HCEC 1CT (cell line): Measurements from ENCODE around the gene CNNM1.

Source experiments
- DNase-seq: peaks from one replicate; pipeline ENCODE4 v3.0.0-alpha.2; 2017

Gene CNNM1

DNA sequence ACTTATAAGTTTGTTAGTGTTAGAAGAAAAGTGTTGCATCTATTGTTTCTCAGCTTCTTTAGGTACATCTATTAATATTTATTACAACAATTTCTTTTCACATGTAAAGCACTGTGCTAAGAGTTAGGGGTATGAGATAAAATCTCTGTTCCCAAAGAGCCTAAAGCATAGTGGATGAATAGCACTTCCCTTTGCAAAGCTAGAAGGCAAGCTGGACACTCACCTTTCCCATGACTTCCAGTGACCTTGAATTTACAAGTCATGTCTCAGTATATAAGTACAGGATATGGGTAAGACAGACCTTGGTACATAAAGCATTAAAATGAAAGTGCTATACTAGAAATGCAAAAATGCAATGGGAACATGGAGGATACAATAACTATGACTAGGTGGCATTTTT, 8.7 kb downstream of the CNNM1 start:
- DNase-seq: no peak

DNA sequence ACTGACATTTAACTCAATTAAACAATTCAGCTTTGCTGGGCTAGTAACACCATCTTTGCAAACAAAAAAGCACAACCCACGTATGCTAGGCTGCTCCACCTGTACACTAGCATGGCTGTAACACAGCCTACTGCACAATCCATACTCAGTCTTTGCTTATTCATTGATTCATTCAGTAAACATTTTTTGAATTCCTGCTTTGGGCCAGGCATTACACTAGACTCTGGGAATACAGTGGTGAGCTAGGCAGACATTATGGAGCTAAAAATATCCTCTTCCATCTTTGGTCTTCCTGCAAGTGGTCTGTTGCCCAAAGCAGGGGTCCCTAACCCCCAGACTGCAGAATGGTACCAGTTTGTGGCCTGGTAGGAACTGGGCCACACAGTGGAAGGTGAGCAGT, 9.9 kb downstream of the CNNM1 start:
- peak; percentile 71 for DNase-seq

DNA sequence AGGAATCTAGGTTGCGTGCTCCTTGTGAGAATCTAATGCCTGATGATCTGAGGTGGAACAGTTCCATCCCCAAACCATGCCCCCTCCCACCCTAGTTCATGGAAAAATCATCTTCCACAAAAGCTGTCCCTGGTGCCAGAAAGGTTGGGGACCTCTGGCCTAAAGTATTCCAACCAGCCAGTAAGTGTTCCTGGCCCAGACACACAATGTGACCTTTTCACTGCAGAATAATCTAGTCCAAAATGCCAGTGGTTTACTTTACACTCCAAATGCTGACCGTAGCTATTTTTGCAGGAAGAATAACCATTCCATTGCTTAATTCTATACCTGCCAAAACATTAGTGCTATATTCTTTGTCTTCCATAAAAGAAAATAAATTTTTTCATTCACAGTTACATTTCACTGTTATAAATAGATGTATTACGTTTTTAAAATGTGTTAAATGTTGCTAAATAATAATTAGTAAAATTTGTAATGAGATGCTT, 10.4 kb downstream of the CNNM1 start:
- no peak for DNase-seq

DNA sequence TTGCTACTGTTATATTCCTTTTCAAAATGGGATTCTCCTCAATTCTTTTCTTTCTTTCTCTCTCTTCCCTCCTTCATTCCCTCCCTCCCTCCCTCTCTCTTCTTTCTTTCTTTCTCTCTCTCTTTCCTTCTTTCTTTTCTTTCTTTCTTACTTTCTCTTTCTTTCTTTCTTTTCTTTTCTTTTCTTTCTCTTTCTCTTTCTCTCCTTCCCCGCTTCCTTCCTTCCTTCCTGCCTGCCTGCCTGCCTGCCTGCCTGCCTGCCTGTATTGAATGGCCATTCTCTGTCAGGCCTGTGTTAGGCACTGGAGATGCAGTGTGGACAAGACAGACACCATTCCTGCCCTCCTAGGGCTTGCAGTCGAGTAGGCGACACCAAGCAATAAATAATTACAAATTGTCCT, 11.5 kb downstream of the CNNM1 start:
- no peak for DNase-seq

DNA sequence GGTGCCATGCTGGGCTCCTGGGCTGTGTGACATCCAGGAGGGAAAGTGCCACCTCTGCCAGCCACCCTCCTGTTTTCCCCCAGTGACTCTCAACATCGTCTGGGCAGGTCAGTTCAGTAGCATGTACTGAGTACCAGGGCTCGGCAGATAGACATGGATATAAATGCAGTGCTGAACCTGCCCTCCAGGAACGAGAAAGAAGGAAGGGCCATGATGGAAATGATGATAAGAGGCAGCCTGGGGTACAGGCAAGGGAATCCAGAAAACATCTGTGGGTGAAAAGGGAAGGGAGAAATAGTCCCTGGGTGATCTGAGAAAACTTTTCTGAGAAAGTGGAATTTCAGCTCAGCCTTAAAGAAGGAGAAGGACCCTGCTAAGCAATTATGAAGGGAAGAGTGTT, 12.1 kb downstream of the CNNM1 start:
- DNase-seq: no peak

DNA sequence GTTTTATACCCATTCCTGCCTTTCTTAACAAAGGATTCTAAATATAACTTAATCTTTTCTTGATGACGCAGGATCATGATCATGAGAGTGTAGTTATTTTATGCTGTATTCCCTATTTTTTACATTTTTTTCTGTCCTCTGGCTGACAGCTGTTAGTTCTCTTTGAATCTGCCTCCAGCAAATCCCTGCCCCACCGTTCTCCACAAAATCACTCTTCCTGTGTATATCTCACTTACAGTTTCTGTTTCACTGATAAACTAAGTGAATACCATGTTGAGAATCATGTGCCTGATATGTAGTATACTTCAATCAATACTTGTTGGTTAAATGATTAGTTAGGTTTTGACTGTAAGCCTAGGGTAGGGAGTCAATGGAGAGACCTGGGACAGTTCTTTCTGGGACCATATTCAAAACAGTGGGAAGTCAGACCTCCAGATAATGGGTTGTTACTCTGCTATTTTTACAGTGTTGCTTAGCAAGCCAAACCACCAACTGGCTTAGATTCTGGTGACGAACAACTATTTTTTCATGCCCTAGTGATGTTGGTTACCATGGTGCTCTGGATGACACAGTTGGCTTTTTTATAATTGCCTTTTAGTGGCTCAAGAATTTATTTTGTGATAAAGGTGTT, 12.8 kb downstream of the CNNM1 start:
- DNase-seq: peak; percentile 50

DNA sequence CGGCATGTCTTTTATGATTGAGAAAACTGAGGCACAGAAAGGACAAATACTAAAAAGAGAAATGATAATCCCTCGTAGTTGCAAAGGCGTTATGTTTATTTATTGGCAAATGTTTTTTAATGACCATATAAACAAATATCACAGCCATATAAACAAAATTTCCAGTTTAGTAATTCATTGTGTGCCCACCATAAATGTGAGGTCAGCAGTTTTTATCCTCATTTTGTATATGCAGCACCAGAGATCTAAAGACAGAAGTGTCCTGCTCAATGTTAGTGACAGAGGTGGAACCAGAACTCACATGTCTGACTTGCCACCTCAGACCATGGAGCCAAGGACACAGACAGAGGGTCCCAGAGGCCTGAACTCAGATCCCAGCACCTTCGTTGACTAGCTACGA, 14.1 kb downstream of the CNNM1 start:
- DNase-seq: no peak

DNA sequence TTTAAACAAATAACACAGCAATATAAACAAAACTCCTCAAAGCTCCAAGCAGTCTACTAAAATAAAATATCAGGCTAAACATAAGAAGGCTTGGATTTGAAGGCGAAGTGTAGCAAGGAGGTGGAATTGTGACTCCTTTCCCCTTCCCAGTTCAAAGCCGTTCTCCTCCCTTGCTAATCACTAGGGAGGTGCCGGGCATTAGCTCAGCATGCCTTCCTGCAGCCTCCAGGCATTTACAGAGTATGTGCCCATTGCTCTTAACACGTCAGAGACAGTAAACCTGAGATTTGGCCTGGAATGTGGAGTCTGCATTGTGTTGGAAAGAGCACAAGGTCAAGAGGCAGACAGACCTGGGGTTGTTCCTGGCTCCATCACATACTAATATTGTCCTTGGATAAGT, 15.6 kb downstream of the CNNM1 start:
- no peak for DNase-seq

DNA sequence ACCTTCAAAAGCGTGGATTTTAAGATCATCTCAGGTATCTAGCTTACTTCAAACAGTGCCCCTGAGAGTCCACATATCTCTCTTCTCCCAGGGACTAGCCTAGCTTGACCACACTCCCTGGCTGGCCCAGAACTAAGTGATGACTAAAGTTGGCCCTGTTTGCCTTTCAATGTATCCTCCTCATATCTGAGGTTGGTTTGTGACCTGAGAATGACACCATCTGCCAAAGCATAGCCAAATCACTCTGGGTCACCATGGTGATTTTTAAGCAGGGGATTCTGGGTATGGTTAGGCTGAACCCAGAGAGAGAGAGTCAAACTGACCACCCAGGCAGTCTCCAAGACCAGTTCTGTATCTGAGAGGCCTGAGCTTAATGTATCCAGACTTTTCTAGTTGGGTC, 16.2 kb downstream of the CNNM1 start:
- peak; percentile 88 for DNase-seq

DNA sequence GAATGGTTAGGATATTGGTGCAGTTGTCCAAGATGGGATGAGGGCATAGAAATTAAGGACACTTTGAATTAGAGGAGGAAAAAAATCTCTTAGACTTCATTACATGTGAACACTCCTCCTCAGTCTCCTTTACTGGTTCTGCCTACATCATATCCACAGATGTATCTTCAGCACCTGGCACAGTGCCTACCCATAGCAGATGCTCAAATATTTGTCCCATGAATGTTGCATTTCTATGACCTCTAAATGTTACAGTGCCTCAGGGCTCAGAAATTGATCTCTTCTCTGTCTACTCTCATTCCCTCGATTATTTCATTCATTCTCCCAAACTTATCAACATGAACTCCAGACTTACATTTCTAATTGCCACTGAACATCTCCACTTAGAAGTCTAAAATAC, 17.1 kb downstream of the CNNM1 start:
- DNase-seq: peak; percentile 89

DNA sequence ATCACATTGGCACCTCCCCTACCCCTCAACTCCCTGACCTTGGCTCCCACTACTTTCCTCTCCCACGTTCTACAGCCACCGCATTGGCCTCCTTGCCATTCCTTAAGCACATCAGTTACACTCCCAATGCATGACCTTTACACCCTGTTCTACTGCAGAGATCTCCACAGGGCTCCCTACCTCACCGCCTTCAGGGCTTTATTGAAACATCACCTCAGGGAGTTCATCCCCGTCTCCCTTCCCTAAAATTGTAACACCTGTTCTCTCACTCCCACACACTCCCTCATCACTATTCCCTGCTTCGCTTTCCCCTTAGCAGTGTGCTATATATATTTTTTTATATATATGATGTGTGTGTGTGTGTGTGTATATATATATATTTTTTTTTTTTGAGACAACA, 18.5 kb downstream of the CNNM1 start:
- no peak for DNase-seq

DNA sequence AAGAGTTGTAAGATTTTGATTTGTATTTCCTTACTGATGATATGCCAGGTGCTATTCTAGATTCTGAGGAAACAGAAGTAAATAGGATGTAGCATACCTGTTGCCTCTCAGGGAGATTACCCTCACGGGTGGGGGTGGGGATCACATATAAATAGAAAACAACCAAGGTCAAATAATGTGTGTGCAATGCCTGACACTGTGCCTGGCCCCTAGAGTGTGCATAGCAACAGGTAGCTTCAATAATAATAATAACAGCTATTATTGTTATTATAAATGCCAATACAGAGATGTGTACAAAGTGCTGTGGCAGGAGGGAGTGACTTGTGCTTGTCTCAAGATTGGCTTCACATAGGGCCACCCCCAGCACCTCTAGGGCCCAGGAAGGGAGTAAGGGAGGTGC, 24.0 kb downstream of the CNNM1 start:
- DNase-seq: no peak

DNA sequence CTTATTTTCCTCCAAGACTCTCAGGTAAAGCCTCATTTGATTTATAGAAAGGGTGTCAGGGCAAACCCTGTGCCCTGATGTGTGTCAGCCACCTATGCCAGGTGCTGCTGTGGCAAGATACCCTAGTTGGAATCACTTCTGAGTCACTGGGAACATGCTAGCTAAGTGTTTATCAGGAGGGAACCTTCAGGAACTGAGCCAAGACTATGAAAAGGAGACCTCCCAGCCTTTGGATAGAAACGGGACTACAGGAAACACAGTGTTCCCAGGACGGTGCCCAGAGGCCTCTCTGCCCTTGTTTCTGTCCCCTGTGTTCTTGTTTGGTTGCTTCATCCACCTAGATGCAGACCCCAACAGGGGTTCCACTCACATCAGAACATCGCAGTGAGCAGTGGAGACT, 28.5 kb downstream of the CNNM1 start:
- DNase-seq: no peak

DNA sequence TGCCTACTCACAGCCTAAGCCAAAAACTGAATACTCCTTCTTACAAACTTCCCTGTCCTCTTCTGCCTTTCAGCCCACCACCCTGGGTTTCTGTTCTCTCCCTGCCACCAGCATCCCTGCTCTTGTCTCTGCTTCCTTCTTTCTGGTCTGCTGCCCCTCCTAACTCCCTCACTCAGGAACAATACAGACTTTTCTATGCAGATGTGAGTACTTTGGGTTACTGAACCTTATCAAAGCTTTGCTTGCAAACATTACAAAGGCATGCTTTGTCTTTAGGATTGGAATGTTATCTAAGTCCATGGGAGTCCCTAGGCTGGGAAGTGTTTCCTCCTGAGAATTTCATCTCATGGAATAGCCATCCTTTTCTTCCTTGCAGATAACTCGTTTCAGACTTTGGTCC, 28.9 kb downstream of the CNNM1 start:
- DNase-seq: no peak

DNA sequence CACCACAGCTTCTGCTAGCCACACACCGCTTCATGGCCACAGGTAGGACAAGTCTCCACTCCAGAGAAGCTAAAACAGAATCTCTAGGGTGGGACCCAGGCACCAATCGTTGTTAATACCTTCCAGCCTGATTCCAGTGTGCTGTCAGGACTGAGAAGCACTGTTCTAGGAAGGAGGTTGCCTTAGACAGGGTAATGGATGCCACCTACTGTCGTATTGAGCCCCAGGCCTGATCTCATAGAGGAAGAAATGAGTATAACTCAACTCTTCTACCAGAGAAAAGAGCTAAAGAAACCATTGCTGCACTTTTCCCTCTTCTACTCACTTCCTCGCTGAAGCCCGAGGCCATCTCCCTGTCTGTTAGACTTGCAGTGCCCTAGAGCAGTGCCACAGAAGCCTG, 31.8 kb downstream of the CNNM1 start:
- no peak for DNase-seq

DNA sequence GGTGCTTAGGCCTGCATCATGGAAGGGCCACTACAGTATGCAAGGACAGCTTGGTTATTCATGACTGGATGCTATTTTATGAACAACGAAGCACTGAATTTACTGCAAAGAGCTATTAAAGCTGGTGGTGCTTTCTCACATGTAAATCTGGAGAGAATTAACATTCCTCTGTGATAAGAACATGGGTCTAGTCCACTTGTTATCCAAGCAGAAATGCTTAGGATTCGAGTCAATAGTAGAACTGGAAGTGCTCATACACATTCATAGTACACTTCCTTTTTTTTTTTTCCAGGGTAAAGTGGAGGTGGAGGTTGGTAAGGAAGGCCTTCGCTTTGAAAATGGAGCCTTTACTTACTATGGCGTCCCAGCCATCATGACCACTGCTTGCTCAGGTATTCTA, 35.0 kb downstream of the CNNM1 start:
- no peak for DNase-seq

DNA sequence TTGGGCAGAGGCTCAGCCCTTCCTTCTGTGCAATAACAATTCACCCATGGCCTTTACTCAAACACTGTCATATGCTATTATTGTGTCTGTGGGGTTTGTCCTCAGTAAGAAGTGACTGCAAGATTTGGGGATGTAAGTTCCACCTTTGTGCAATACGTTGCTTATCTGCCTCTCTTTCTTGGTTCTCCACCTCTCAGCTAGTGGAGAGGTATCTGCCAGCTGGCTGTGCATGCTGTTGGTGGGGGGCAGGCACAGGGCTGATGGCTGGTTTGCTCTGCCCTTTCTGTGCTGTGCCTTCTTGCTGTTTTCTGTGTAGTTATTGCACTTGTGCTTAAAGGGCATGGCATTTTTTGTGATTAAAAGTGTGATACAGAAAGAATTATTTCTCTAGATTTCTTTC, 36.2 kb downstream of the CNNM1 start:
- no peak for DNase-seq

DNA sequence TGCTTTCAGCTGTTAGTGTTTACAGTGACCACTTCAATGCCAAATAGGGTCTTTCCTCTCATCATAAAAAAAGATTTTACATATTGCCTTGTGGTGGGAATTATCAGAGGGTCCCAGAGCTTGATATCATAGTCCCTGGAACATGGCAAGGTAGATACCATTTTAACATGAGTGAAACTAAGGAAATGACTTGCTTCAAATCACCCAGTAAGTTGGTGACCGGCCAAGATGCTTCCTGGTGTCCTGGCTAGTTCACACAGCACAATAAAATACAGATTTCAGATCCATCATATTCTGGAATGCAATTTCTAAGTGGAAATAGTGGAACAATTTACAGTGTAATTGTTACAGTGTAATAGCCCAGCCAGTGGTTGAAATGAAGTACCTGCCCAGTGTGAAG, 36.6 kb downstream of the CNNM1 start:
- no peak for DNase-seq

DNA sequence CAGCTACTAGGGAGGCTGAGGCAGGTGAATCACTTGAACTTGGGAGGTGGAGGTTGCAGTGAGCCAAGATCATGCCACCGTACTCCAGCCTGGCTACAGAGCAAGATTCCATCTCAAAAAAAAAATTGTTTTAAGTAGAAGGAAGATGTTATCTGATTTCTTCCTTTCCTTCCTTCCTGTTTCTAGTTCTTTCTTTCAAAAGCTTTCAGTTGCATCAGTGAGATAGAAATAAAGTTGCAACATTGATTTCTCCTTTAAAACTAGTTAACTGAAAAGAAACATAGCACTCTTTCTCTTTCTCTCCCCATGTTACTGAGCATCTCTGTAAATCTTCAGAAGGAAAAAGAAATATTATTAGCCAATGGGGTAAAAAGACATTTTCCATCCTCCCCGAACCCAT, 37.5 kb downstream of the CNNM1 start:
- no peak for DNase-seq

DNA sequence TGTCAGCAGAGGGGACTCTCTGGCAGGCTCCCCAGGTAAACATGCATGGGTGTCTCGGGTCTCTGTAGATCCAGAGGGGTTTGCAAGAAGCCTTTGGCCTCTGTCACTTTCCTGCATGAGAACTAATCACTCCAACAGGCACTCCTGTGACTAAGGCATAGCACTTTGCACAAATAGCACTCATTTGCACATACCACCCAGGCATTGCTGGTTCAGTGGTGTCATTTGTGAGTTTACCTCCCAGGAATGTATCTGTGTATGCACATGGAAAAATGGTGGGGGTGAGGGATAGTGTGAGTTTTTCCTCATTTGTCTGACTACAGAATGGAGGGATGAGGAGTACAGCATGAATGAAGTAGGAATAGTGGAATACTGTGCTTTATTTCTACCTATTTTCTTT, 39.5 kb downstream of the CNNM1 start:
- DNase-seq: peak; percentile 61

DNA sequence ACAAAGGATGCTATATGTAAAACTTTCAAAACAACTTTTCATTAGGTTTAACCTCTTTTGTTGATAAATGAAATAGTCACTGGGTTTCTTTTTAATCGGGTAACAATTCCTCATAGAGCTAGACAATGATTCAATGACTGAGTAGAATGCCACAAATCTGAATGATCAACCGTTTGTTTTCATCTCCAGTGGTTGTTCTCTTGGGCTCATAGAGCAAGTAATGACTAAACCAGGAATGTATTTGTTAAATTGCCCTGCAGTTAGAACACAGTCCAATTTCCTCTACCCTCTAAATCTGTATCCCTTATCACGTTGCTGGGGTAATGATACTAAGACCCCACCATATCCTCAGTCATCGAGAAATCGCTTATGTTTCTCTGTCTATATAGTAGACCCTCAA, 40.0 kb downstream of the CNNM1 start:
- peak; percentile 24 for DNase-seq

DNA sequence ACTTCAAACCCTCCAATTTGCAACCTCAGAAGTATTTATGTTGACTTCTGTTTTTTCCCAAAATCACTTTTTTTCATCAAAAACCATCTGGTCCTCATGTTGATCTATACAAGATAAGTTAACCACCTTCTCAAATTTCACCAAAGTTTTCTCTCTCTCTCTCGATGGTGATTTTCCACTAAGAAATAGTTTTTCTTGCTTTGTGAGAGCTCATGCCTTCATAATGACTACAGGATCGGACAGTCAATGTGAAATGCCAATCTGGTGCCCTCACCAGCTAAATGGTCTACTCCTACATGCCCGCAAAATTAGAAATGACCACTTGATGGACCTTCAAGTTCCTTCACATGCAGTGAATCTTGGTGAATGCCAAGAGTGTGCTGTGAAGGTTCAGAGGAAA, 40.4 kb downstream of the CNNM1 start:
- DNase-seq: no peak

DNA sequence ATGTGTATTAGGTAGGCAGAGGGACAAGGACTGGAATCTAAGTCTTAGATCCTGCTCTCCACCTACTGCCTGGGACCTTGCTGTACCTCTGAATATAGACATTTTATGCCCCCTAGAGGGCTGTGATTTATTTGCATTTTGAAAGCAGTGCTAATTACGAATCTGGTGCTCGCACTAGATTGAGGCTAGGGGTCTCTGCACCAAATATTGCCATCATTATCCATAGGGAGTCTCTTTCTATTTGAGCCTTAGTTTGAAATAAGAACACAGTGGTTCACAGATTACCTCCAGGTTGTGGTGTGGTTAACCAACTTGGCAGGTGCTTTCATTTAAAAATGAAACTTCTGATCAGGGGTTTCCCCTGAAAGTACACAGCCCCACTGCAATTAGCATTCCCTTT, 41.8 kb downstream of the CNNM1 start:
- DNase-seq: peak; percentile 54

DNA sequence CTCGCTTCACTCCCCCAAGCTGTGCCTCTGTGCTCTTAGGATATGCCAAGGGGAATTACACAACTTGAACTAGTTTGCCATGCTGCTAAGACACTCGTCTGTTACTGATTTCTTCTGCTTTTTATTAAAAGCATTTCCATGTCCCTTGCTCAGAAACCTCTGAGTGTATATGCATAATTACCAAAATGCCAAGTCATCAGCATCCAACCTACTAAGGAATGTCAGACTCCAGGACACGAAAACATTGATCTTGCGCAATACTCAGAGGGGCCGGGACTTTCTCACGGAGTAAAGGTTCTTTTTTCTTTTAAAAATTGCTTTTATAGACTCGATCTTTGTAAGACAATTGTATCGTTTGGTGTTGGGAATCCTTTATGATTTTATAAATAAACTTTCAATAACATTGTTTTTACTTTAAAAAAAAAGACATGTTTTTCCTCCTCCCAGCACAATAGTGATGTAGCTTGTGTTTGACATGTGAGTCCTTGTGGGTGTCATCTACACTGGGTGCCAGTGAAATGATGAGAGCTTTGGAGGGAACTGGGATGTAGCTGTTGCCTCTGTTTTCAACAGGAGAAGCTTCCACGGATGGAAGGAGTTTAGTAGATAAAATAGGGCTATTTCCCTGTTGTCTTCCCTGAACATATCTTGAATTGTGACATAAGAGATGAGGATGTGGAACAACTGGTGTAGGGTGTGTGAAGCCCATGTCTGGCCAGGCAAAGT, 43.6 kb downstream of the CNNM1 start:
- no peak for DNase-seq

DNA sequence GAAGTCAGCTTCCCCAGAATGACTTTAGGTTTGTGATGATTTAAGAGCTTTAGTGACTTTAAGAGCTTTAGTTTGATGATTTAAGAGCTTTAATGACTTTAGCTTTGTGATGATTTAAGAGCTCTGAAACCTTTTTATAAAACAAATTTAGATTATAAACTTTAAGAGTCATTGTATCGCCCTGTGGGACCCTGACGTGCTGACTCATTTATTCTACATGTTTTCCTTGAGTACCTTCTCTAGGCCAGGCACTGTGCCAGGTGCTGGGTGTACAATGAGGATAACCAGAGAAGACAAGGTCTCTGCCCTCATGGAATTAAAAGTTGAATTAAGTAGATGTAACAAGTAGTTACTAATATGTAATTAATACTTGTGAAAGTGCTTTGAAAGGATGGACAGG, 45.4 kb downstream of the CNNM1 start:
- peak; percentile 35 for DNase-seq
